ENCODE results near the gene IHH.

IHH gene

GRCh38 chr2:219058541-219059374 lies 2.0 kb downstream of the IHH start:
- DNase-seq, result no peak
- TF ChIP-seq CTCF (IDR thresholded peaks at IDR 0.05; ENCODE audit: low read depth, low read length), result no peak
- H3K9me3 ChIP-seq, result no peaks in the 10 kb centered on the region
- H3K4me3 ChIP-seq (ENCODE audit: low read depth, low read length), result no peak overlapping the region
- peaks cover 70% of the 10 kb centered on the region for H3K27me3 ChIP-seq
- peaks cover 2% of the 10 kb centered on the region; the same call in 1 of the 2 replicates for H3K4me1 ChIP-seq
- no peaks in the 10 kb centered on the region for H3K36me3 ChIP-seq

GRCh38 chr2:219057709-219058540 lies 2.8 kb downstream of the IHH start:
- peak; percentile 88 for DNase-seq
- H3K4me1 ChIP-seq, result peaks cover 2% of the 10 kb centered on the region; the same call in 1 of the 2 replicates
- peak; percentile 86 for TF ChIP-seq CTCF (IDR thresholded peaks at IDR 0.05; ENCODE audit: low read depth, low read length)
- peaks cover 68% of the 10 kb centered on the region for H3K27me3 ChIP-seq
- H3K9me3 ChIP-seq, result no peaks in the 10 kb centered on the region
- H3K4me3 ChIP-seq (ENCODE audit: low read depth, low read length), result peak overlapping the region; percentile 31
- H3K36me3 ChIP-seq, result no peaks in the 10 kb centered on the region

GRCh38 chr2:219056896-219057708 lies 3.6 kb downstream of the IHH start:
- H3K27me3 ChIP-seq, result peaks cover 60% of the 10 kb centered on the region
- peak overlapping the region; percentile 31 for H3K4me3 ChIP-seq (ENCODE audit: low read depth, low read length)
- no peaks in the 10 kb centered on the region for H3K9me3 ChIP-seq
- no peak for TF ChIP-seq CTCF (IDR thresholded peaks at IDR 0.05; ENCODE audit: low read depth, low read length)
- no peak for DNase-seq
- H3K36me3 ChIP-seq, result no peaks in the 10 kb centered on the region
- peaks cover 2% of the 10 kb centered on the region; the same call in 1 of the 2 replicates for H3K4me1 ChIP-seq

- no peaks in the 10 kb centered on the region for H3K36me3 ChIP-seq
- TF ChIP-seq CTCF (IDR thresholded peaks at IDR 0.05; ENCODE audit: low read depth, low read length), result no peak
- H3K27me3 ChIP-seq, result peaks cover 52% of the 10 kb centered on the region
- H3K9me3 ChIP-seq, result no peaks in the 10 kb centered on the region
- DNase-seq, result no peak
- no peak overlapping the region for H3K4me3 ChIP-seq (ENCODE audit: low read depth, low read length)
- peaks cover 2% of the 10 kb centered on the region; the same call in 1 of the 2 replicates for H3K4me1 ChIP-seq
Measured at GRCh38 chr2:219056176-219056895, 4.4 kb downstream of the IHH start.

Data from BE2C (cell line).